Activated CD8-positive, alpha-beta memory T cell treated with anti-CD3 and anti-CD28 coated beads for 48 hours (primary cell): Measurements from ENCODE around the gene PAX4.
A peak's percentile ranks its signal among the peaks of the same experiment; 100 is the strongest.

ENCODE experiments used
- DNase-seq, 3 experiments: peaks; one replicate each; pipeline ENCODE4 v3.0.0-alpha.2; 2020; ENCODE audit warnings: low read depth in 2 of 3, low spot score in 2 of 3

Gene PAX4

DNA sequence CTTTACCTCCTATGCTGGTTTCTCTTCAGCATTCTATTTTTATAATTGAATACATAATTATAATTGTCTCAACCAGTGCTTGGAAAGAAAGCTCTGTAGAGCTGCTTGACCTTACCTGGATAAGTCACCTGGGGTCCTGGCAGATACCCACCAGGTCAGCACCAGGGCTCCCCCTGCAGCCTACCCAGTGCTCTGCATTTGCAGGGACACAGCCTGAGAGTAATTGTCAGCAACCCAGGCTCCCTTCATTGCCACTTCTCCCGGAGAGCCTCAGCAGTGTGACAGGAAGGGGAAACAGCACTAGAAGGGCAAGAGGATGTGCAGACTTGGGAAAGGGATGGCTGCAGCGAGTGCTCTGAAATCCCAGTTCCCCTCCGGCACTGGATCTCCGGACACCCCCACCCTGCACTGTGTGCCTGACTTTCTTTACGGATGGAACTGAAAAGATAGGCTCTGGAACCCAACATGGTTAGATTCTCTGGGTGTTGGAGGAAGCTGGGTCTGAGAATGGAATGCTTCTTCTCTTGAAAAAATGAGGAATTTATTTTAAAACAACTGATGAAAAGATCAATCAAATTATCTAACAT lies 11.4 kb upstream of the PAX4 start:
- DNase-seq = no peak

DNA sequence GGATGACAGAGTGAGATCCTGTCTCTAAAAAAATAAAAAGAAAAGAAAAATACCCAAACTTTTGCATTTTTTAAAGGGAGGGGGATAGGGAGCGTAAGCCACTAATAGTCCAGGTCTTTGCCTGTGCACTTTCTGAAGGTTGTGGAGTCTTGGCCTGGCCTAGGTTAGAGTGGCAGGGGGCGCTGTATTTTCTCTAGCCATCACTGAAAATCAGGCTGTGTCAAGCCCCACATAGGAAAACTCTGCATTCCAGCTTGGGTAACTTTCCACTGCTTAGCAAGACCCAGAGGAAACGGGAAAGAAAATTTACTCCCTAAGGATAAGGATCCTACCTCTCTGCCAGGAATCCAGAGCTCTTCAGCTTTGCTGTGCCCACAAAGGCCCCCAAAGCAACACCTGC lies 10.5 kb upstream of the PAX4 start:
- no peak for DNase-seq

DNA sequence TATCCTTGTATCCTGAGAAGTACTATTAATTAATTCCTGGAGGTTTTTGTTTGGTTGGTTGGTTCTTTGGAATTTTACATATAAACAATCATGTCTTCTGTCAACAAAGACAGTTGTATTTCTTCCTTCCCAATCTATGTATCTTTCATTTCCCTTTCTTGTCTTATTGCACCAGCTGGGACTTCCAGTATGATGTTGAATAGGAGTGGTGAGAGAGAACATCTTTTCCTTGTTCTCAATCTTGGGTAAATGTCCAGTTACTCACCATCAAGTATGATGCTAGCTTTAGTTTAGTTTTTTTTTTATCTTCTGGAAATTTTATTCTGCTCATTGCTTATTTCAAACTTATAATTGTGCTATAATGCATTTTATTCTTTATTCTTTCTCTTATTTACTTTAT lies 7.4 kb upstream of the PAX4 start:
- no peak for DNase-seq

DNA sequence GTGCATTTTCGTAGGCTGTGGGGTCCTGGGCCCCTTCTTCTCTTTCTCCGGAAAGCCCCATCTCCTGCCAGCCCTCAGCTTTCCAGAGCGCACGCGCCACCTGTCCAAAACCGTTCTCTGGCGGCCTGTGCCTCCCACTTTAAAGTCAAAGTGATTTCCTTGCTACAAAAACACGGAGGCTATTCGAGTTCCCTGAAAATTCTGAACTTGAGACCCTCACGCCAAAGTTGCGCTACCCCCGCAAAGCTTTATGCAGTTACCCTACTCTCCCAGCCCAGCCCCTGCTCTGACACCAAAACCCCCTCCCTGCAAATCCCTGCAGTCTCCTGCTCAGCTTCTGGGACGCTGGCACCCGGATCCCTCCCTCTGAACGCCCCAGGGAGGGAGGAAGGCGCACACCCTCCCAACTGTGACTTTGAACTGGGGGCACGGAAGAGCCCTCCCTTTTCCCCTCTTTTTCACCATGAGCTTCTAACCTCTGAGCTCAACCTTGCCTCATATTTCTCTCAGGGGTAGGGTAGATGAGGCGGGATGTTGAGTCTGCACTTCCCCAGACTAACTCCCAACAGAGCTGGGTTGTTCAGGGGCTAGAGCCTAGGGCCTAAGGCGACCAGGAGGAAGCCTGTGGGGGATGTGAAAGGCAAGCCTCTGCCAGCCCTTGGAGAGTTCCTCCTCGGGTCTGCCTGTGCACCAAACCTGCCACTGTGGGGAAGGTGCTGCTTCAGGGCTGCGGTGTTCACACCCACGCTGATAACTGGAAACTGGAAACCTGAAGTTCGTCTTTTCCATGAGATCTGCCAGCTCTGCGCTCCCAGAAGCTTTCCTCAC lies 2.7 kb upstream of the PAX4 start:
- DNase-seq = no peak

DNA sequence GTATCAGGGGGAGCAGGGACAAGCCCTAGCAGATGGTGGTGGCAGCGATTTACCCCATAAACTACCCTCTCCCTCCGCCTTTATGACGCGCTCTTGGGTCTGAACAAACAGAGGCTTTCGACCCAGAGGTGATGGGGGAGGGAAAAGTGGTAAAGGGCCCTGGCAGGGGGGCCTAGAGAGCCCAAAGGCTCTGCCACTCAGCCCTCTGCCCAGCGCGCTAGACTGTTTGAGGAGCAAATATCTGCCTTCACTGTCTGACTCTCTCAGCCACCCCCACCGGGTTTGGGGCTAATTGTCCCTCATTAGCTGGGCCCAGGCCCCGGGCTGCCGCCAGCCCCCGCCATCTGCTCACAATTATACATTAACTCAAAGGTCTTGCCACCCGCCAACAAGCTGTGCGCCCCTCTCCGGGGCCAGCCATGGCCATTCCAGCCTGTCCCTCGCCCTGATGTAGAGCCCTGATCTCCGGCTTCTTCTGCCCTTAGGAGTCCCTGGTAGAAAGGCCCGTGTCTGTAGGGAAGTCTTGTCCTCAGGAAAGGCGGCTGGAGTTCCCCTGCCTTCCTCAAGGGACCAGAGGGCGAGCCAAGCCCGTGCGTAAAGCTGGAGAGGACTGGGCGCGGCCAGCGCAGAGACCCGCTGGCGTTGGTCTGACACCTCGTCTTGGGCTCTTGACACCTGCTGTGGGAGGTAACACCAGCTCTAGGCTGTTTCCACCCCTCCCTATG lies 1.9 kb upstream of the PAX4 start:
- DNase-seq = no peak

DNA sequence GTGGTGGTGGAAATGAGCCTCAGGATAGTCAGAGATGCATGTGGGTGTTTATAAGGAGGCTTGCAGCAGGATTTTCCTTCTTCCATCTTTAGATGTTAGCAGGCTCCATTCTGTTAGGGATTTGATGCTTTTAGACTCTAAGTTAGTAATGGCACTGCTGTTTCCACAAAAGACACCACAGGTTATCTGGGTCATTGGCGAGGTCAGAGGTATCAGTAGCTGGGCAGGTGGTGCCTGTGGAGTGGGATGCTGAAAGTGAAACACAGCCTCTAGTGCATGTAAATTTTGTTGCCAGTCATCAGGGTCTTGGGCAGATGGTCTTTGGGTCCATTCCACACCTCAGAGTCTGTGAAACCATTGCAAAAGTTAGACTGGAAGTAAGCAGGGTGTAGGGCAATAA lies 833 bp upstream of the PAX4 start:
- DNase-seq = no peak

DNA sequence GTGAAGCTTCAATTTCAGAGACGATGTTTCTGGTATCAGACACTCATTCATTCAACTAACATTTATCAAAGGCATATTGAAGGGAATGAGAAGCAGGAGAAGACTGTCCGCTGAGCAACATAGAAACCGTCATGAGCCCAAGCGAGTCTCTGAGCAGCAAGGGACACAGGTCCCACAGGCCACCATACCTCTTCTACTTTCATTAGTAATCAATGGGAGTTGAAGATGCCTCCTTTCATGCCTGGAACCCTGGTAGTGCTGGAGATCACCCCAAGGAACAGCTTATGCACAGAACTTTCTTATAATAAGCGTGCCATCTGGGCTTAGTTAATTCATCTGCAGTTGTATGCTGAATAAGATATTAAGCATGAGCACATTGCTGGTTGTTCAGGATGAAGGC lies 1.2 kb downstream of the PAX4 start:
- DNase-seq = no peak

DNA sequence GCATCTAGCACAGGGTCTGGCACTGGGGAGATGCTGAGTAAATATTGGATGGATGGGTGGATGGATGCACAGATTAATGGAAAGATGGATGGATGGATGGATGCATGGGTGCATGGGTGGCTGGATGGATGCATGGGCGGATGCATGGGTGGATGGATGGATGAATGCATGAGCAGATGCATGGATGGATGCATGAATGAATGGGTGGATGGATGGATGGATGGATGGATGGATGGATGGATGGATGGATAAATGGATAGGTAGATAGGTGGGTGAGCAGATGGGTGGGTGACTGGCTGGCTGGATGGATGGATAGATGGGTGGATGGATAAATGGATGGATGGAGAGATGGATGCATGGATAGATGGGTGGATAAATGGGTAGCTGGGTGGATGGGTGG lies 5.7 kb downstream of the PAX4 start:
- DNase-seq = no peak

DNA sequence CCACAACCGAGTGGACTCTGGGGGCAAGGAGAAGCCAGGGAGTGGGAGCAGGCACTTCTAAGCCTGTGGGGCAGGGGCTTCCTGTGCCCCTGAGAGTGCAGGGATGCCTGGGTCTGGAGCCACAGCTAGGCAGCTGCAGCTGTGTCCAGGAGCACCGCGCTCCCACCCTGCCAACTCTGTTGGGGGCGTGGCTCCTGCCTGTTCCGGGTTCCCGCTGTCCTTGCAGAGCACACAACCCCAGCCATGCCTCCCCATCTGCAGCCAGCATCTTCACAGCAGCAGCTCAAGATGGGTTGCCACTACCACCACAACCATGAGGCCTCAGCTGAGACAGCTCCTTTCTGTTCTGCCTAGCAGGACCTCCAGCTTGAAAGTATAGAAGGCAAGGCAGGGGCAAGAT lies 8.6 kb downstream of the PAX4 start:
- DNase-seq = no peak

DNA sequence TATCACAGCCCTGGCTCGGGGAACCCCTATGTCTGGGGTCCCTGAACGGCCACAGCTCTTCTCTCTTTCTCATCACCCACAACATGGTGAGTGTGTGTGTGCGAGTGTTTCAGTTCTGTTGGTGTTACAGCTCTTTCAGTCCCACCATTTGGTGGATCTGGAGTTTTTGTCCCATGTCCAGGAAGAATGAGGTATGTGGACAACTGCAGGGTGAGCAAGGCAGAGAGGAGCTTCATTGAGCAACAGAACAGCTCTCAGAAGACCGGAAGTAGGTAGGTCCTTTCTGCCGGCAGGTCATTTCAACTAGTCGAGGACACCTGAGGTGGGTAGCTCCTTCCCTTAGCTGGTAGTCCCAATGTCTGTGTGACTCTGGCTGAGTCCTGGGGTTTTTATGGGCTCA lies 9.5 kb downstream of the PAX4 start:
- DNase-seq = no peak

DNA sequence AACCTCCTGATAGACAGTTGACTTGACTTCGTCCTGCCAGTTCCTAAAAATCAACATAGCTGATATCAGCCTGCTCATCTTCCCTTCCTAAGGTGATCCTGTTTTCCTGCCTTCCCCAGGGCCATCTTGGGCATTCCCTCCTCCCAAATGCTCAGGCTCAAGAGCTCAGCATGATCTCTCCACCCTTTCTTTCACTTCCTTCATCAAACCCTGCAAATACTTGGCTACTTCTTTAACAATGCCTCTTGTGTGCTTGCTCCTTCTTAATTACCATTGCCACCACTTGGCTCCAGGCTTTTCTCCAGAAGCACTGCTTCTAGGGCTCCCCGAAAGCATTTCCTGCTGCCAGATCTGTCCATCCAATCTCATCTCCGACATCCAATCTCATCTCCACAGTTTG lies 17.1 kb downstream of the PAX4 start:
- no peak for DNase-seq

DNA sequence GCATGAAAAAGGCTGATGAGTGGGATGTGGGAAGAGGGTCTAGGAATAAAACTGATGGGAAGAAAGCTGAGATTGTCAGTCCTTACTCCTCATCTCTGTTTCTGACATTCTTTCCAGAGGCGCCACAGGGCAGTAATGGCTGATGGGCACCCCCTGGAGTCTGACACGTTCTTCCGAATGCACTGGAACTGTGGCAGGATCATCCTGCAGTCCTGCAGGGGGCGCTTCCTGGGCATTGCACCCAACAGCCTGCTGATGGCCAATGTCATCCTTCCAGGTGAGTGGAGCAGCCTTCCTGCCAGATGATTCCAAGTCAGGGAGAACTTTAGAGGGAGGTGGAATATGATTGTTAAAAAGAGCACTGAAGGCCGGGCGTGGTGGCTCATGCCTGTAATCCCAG lies 19.6 kb downstream of the PAX4 start:
- no peak for DNase-seq

DNA sequence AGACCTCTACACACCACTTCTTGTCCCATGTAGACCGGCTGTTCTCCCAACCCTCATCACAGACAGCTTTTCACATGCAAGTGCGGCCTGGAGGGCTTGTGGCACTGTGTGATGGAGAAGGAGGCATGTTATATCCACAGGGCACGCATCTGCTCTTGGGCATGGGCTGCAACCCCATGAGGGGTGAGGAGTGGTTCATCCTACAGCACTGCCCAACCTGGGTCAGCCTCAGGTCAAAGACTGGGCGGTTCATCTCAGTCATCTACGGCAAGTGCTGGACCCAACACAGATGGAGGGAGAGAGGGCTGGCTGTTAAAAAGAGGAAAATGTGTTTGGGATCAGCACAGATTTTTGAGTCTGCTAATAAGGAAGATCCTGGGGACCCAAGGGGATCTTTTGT lies 22.2 kb downstream of the PAX4 start:
- DNase-seq = no peak

DNA sequence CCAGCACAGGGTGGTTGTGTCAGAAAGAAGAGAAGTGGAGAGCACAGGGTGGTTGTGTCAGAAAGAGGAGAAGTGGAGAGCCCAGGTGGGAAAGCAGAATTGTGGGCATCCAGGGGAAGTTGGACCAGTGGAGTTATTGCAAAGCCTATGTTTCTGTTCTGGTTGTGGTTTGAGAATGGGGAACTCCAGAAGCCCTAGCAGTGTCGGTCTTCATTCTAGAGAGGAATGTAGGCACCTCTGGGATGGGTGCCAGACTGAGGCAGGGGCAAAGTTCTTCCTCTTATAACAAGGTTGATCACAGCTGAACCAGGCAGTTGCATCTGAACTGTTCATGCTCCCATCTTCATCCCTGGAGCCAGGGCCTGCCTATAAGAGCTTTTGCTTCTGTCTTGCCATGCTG lies 23.5 kb downstream of the PAX4 start:
- no peak for DNase-seq

DNA sequence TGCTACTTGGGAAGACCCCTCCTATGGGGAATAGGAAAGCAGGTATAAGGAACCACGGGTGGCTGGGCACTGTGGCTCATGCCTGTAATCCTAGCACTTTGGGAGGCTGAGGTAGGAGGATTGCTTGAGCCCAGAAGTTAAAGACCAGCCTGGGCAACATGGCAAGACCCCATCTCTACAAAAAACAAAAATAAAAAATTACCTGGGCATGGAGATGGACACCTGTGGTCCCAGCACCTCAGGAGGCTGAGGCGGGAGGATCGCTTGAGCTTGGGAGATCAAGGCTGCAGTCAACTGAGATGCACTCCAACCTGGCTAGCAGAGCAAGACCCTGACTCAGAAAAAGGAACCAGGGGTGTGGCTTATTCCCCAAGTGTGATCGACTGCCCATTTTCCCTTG lies 25.4 kb downstream of the PAX4 start:
- DNase-seq = no peak

DNA sequence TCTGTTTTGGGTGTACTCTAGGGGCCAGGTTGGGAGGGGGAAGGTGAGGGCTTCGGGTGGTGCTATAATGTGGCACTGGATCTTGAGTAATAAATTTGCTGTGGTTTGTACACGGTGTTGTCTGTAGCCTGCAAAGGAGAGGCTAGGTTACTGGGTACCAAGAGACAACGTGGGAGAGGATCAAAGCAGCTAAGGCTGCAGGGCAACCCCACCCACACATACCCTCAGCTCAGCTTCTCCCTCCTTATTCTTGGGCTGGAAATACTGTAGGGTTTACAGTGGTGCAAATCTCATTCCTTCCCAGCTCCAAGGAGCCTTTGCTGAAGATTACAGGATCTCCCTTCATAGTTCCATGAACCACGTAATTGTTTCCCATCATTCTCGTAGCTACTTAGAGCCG lies 26.4 kb downstream of the PAX4 start:
- DNase-seq = no peak

DNA sequence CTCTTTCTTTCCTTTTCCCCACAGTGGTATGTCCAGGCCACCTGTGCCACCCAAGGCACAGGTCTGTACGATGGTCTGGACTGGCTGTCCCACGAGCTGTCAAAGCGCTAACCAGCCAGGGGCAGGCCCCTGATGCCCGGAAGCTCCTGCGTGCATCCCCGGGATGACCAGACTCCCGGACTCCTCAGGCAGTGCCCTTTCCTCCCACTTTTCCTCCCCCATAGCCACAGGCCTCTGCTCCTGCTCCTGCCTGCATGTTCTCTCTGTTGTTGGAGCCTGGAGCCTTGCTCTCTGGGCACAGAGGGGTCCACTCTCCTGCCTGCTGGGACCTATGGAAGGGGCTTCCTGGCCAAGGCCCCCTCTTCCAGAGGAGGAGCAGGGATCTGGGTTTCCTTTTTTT lies 26.8 kb downstream of the PAX4 start:
- DNase-seq = no peak

DNA sequence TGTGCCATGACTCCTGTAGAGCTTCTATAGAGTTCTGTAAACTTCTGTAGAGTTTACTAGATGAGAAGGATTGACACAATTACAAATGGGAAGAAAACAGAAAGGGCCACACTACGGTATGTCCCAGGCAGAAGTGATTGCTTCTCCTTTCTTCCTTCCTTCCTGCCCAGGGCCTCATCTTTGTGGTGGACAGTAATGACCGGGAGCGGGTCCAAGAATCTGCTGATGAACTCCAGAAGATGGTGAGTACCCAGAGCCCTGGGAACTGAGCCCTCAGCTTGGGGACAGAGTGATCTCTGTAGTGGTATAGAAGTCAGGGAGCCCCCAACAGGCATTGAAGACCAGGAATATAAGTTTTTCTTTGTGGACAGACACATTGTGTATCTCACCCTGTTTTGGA lies 28.0 kb downstream of the PAX4 start:
- no peak for DNase-seq

DNA sequence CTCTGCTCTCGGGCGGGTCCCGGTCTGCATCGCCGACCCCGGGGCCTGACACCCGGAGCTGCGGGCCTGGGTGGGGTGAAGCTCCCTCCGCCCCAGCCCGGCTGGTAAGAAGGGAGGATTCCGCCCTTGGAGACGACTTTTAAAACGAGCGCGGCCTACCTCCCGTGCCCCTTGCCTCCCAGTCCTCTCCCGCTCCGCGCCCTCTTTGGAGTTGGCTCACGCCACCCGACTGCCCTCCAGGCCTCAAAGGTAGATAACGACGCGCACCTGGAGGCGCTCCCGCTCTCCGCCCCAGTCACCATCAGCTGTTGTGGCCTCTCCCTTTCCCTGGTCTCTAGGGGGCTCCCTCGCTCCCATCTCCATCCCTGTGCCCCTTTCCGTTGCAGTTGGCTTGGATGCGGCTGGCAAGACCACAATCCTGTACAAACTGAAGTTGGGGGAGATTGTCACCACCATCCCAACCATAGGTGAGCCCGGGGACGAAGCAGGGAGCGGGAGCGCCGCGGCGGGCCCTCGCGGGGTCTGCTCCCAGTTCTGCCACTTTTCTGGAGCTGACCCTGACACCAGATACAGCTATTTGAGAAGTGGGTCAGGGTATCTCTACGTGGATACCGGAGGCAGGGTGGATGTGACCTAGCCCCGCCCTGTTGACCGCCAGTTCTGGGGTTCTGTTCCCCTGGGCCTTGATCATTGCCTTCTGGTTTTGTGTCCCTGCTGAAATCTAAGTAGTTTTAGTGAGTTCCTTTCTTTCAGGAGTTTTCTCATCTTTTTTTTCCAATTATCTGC lies 29.1 kb downstream of the PAX4 start:
- DNase-seq = no peak

DNA sequence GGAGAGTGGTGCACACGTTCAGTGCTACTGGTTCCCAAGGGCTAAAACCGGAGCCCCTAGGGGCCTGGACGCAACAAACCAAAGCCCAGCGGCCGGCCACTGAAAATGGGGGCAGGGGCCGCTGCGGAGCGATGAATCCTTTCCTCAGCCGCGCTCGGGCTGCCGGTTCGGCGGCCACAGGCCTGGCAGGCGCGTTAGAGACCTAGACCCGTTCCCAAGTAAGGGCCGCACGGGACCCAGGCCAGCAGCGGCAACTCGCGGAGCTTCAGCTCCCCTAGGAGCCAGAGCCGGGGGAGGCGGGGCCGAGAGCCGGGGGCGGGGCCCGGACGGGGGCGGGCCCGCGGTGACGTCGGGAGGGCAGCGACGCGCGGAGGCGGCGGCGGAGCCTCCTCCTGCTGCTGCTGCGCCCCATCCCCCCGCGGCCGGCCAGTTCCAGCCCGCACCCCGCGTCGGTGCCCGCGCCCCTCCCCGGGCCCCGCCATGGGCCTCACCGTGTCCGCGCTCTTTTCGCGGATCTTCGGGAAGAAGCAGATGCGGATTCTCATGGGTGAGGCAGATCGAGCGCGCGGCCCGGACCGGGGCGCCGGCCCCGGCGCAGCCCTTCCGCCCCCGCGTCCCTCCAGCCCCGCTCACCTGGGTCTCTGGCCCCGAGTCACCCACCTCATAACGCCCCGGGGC lies 29.8 kb downstream of the PAX4 start, which contains the start of gene ARF5:
Gene ARF5 (plus strand): TSS at position 393 of the 678 bp plus-strand sequence. CDS start 88 bp downstream, at position 481.
- DNase-seq = peak; percentile 64 to 75 (median 72)

DNA sequence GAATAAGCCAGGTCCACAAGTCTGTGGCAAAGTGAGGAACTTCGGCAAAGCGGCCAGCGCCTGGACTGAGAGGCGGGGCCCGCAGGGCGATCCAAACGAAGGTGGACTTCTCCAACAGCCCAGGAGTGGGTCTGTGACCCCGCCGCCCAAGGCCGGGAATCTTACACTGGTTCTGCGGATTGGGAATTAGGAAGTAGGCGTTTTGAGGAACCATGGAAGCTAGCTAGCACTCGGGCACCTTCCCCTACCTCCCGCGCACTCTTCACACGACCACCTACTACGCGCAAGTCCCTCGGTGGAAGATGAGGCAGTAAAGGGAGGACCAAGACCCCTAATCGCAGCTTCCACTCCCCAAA lies 30.3 kb downstream of the PAX4 start:
- DNase-seq = no peak
